Subcutaneous abdominal adipose tissue (tissue), 5 donors: ENCODE measurements around the gene NPLOC4.
A peak's percentile ranks its signal among the peaks of the same experiment; 100 is the strongest.
"Not testable (repeated sequence)": the region's sequence is repeated elsewhere in the genome, so short reads cannot be mapped to it uniquely, and the experiment has no call there.

Experiments
- H3K27ac ChIP-seq: one replicate; pipeline ENCODE4 v1.7.0; 2013; ENCODE audit warnings: low read depth, mild to moderate bottlenecking, inconsistent platforms, low read length, moderate library complexity
- H3K27me3 ChIP-seq, 5 donors: one replicate each; pipeline ENCODE4 v1.7.0; 2013; ENCODE audit warnings: low read length in 5 of 5, inconsistent platforms in 1 of 5; ENCODE audit not compliant: control insufficient read depth in 5 of 5, insufficient read depth in 4 of 5
- H3K36me3 ChIP-seq, 5 donors: one replicate each; pipeline ENCODE4 v1.7.0; 2013; ENCODE audit warnings: low read length in 5 of 5; ENCODE audit not compliant: control insufficient read depth in 5 of 5, insufficient read depth in 5 of 5
- H3K4me1 ChIP-seq, 5 donors: one replicate each; pipeline ENCODE4 v1.7.0; 2013; ENCODE audit warnings: low read length in 5 of 5, mild to moderate bottlenecking in 3 of 5, moderate library complexity in 1 of 5; ENCODE audit not compliant: control insufficient read depth in 5 of 5, insufficient read depth in 5 of 5
- H3K4me3 ChIP-seq, 5 donors: one replicate each; pipeline ENCODE4 v1.7.0; 2013; ENCODE audit warnings: low read length in 5 of 5, low read depth in 1 of 5
- H3K9ac ChIP-seq, 5 donors: one replicate each; pipeline ENCODE4 v1.7.0; 2013; ENCODE audit warnings: low read length in 5 of 5, mild to moderate bottlenecking in 4 of 5, moderate library complexity in 3 of 5
- H3K9me3 ChIP-seq, 5 donors: one replicate each; pipeline ENCODE4 v1.7.0; 2013; ENCODE audit warnings: low read length in 5 of 5; ENCODE audit not compliant: control insufficient read depth in 5 of 5
- donor health status: healthy.
- donor health status: healthy.
- donor health status: healthy.
- donor health status: healthy.
- donor health status: healthy.

Gene NPLOC4

GRCh38 chr17:81676906-81677305 lies 40.0 kb upstream of the NPLOC4 start:
- no peaks in the 10 kb centered on the region for H3K27me3 ChIP-seq
- H3K4me1 ChIP-seq, result peaks cover 0 to 14% (median 8%) of the 10 kb centered on the region in 5 donors
- H3K4me3 ChIP-seq, result no peak overlapping the region
- no peak overlapping the region for H3K27ac ChIP-seq
- peak overlapping the region in 1 of 5 donors; percentile 20 for H3K9ac ChIP-seq
- H3K36me3 ChIP-seq, result peaks cover 0 to 42% (median 24%) of the 10 kb centered on the region in 5 donors
- H3K9me3 ChIP-seq, result no peaks in the 10 kb centered on the region

GRCh38 chr17:81675515-81676221 lies 38.8 kb upstream of the NPLOC4 start:
- not testable (repeated sequence) for H3K9me3 ChIP-seq, H3K4me3 ChIP-seq, H3K27ac ChIP-seq, H3K27me3 ChIP-seq, H3K9ac ChIP-seq, H3K4me1 ChIP-seq
- peaks cover 0 to 45% (median 34%) of the 10 kb centered on the region in 5 donors for H3K36me3 ChIP-seq

DNA sequence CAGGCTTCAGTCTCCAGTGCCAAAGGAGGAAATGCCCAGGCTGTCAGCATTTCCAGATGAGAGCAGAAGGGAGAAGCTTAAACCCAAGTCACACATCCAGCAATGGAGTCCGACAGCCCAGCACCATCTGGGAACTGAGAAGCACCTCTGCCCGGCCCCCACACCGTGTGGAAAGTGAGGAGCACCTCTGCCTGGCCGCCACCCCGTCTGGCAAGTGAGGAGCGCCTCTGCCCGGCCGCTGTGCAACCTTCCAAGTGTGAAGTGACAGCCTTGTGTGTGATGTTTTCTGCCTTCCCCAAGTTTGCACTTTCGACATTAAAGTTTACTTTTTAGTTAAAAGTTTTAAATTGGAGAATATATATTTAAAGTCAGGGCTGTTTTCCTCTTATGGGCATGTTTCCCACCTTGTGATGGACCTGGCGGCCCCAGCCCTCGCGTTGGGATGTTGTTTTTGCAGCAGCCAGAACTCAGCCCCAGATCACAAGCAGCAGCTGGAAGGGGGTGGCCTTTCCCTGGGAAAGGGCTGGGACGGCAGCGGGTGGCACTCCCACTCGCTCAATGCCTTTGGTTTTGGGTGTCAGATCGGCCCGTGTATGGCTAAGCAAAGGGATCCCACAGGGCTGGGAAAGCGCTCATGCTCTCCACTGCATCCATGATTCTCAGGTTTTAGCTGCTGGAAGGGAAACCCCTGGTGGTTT lies 36.8 kb upstream of the NPLOC4 start:
- H3K4me1 ChIP-seq, result peaks cover 0 to 10% (median 8%) of the 10 kb centered on the region in 5 donors
- no peak overlapping the region for H3K4me3 ChIP-seq
- H3K9me3 ChIP-seq, result no peaks in the 10 kb centered on the region
- H3K9ac ChIP-seq, result no peak overlapping the region
- no peaks in the 10 kb centered on the region for H3K27me3 ChIP-seq
- no peak overlapping the region for H3K27ac ChIP-seq
- peaks cover 0 to 57% (median 46%) of the 10 kb centered on the region in 5 donors for H3K36me3 ChIP-seq

GRCh38 chr17:81672954-81673353 lies 36.0 kb upstream of the NPLOC4 start:
- H3K36me3 ChIP-seq, result peaks cover 0 to 60% (median 46%) of the 10 kb centered on the region in 5 donors
- H3K4me1 ChIP-seq, result peaks cover 0 to 14% (median 8%) of the 10 kb centered on the region in 5 donors
- no peak overlapping the region for H3K27ac ChIP-seq
- no peak overlapping the region for H3K4me3 ChIP-seq
- H3K27me3 ChIP-seq, result no peaks in the 10 kb centered on the region
- H3K9me3 ChIP-seq, result no peaks in the 10 kb centered on the region
- no peak overlapping the region for H3K9ac ChIP-seq

DNA sequence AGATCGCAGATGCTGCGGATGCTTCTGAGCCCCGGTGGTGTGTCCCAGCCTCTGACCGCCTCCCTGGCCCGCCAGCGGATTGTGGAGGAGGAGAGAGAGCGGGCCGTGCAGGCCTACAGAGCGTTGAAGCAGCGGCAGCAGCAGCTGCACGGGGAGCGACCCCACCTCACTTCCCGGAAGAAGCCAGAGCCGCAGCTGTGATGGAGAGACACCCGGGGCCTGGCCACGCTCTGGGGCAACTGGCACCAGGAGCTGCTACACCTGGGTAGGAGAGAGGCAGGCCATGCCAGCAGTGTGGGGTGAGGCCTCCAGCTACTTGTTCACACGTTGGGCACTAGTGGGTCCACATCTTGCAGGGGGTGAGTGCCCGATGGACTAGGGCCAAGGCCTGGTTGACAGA lies 35.6 kb upstream of the NPLOC4 start:
- no peaks in the 10 kb centered on the region for H3K9me3 ChIP-seq
- no peak overlapping the region for H3K9ac ChIP-seq
- no peaks in the 10 kb centered on the region for H3K27me3 ChIP-seq
- H3K27ac ChIP-seq, result no peak overlapping the region
- H3K4me1 ChIP-seq, result peaks cover 0 to 19% (median 12%) of the 10 kb centered on the region in 5 donors
- peaks cover 0 to 60% (median 46%) of the 10 kb centered on the region in 5 donors for H3K36me3 ChIP-seq
- H3K4me3 ChIP-seq, result no peak overlapping the region

DNA sequence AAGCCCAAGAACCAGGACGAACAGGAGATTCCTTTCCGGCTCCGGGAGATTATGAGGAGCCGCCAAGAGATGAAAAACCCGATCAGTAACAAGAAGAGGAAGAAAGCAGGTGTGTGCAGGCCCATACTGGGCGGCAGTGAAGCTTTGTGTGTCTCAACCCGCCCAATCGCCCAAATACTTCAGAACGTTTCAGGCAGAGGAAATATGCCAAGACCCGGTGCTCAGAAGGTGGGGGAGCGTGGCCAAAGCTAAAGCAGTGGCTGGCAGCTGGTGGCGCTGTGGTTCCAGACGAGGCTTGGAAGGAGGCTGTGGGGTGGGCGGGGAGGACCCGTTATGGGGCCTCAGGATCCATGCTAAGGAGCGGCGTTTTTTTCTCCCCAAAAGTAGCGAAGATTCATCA lies 30.8 kb upstream of the NPLOC4 start:
- Histone ChIP-seq H3K9me3 (no peaks in the 10 kb centered on the region), H3K9ac (peak overlapping the region in 2 of 5 donors; percentile 11 to 25), H3K36me3 (peaks cover 0 to 46% (median 33%) of the 10 kb centered on the region in 5 donors), H3K27ac (no peak overlapping the region), H3K4me3 (peak overlapping the region in 1 of 5 donors; percentile 1), H3K4me1 (peaks cover 3 to 39% (median 33%) of the 10 kb centered on the region in 5 donors), H3K27me3 (no peaks in the 10 kb centered on the region)

DNA sequence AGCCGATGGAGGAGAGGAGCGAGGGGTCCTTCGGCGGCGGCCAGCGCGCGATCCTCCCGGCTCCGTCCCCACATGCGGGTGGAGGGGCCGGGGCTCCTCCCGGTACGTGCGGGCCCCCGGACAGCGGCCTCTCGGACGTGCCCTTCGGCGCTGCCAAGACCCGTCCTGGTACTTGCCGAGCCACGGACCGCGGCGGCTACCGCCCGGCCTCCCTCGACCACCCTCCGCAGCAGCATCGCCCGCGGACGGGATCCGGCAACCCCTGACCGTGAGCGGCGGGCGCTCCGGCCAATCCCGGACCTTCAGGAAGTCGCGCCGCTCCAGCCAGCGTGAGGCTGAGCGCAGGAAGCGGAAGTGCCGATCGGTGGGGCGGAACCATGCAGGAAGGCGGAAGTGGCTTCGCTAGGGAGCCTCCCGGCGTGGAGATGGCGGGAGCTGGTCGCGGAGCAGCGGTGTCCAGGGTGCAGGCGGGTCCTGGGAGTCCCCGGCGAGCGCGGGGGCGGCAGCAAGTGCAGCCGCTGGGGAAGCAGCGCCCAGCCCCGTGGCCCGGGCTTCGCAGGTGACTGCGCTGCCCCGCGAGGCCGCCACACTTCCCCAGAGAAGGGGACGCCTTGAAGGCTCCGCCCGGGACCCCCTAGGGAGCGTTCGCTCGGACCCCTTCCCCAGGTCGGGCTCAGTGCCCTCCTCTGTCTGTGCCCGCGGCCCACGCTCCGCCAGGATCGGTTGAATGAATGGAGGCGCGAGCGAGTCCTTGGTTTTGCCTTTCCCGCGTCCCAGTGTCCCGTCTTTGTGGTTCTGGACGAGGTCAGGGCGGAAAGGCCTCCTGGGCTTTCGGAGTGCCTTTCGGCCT lies 29.7 kb upstream of the NPLOC4 start, which contains the start of the genes CCDC137 and OXLD1:
TSS of gene CCDC137 (plus strand) at position 396 of the 850 bp plus-strand sequence. CDS start at position 426, 30 bp downstream.
TSS of gene OXLD1 (minus strand) at position 264 of the 850 bp plus-strand sequence. CDS start at position 236, 28 bp downstream.
- peaks cover 3 to 39% (median 33%) of the 10 kb centered on the region in 5 donors for H3K4me1 ChIP-seq
- H3K36me3 ChIP-seq, result peaks cover 0 to 34% (median 21%) of the 10 kb centered on the region in 5 donors
- peak within 1 kb of the TSS; percentile 63 to 97 (median 91) for H3K9ac ChIP-seq
- no peaks in the 10 kb centered on the region for H3K9me3 ChIP-seq
- peak within 1 kb of the TSS; percentile 81 for H3K27ac ChIP-seq
- peak within 1 kb of the TSS; percentile 76 to 90 (median 86) for H3K4me3 ChIP-seq
- no peaks in the 10 kb centered on the region for H3K27me3 ChIP-seq

DNA sequence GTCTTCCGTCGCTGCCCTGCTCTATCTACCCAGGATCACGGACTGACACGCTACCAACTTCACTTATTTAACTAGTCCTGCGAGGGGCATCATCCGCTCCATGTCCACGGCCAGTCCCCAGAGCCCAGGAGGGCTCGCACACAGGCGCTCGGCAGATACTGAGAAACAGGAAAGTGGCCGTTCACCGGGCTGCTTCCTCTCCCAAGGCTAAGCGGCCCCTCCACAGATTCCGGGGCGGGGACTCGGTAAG lies 29.1 kb upstream of the NPLOC4 start:
- Histone ChIP-seq H3K9ac (peak overlapping the region; percentile 63 to 97 (median 91)), H3K36me3 (peaks cover 0 to 29% (median 15%) of the 10 kb centered on the region in 5 donors), H3K4me3 (peak overlapping the region; percentile 76 to 90 (median 86)), H3K27ac (peak overlapping the region; percentile 81), H3K27me3 (no peaks in the 10 kb centered on the region), H3K9me3 (no peaks in the 10 kb centered on the region), H3K4me1 (peaks cover 3 to 39% (median 33%) of the 10 kb centered on the region in 5 donors)

GRCh38 chr17:81665205-81666091 lies 28.5 kb upstream of the NPLOC4 start:
- H3K27ac ChIP-seq, result peak overlapping the region; percentile 81
- no peaks in the 10 kb centered on the region for H3K27me3 ChIP-seq
- H3K9ac ChIP-seq, result peak overlapping the region; percentile 63 to 97 (median 91)
- peaks cover 3 to 39% (median 33%) of the 10 kb centered on the region in 5 donors for H3K4me1 ChIP-seq
- H3K36me3 ChIP-seq, result peaks cover 0 to 23% (median 13%) of the 10 kb centered on the region in 5 donors
- no peaks in the 10 kb centered on the region for H3K9me3 ChIP-seq
- H3K4me3 ChIP-seq, result peak overlapping the region; percentile 76 to 90 (median 86)
